Mesothelial cell of epicardium (in vitro differentiated cells): ENCODE measurements around the gene COL8A2. TPM values are rescaled to one million over a fixed set of nuclear protein-coding genes. Genes with fewer than 3 reads are reported as not detected.

Source experiments
- DNase-seq, 2 experiments: peaks; one replicate each; pipeline ENCODE4 v3.0.0; 2021; ENCODE audit warnings: low spot score in 2 of 2; ENCODE audit not compliant: unreplicated experiment in 2 of 2
- H3K27ac Mint-ChIP-seq: 2 replicates; pipeline ENCODE4 v1.8.0; 2021; ENCODE audit warnings: mixed read lengths
- H3K27me3 Mint-ChIP-seq: 2 replicates; pipeline ENCODE4 v1.8.0; 2021; ENCODE audit warnings: low read depth, mixed read lengths
- H3K36me3 Mint-ChIP-seq: 2 replicates; pipeline ENCODE4 v1.8.0; 2021; ENCODE audit warnings: mixed read lengths
- H3K4me1 Mint-ChIP-seq: 2 replicates; pipeline ENCODE4 v1.8.0; 2021; ENCODE audit warnings: mixed read lengths
- H3K4me3 Mint-ChIP-seq: 2 replicates; pipeline ENCODE4 v1.8.0; 2021; ENCODE audit warnings: mild to moderate bottlenecking, moderate library complexity, mixed read lengths
- H3K9me3 Mint-ChIP-seq: 2 replicates; pipeline ENCODE4 v1.8.0; 2021; ENCODE audit warnings: mixed read lengths
- CTCF ChIP-seq: fragments of 200-600 bp; sonication (generic); IDR thresholded peaks from one replicate; pipeline ENCODE4 v1.5.0; 2021; ENCODE audit warnings: antibody characterized with exemption; ENCODE audit not compliant: unreplicated experiment
- total RNA-seq: library from RNA; stranded (reverse); gene quantifications from 3 replicates; pipeline ENCODE4 v1.2.1, GENCODE V29; 2021

The COL8A2 gene
- total RNA-seq, 1 donor from 2014 or later: 10.4 TPM

DNA sequence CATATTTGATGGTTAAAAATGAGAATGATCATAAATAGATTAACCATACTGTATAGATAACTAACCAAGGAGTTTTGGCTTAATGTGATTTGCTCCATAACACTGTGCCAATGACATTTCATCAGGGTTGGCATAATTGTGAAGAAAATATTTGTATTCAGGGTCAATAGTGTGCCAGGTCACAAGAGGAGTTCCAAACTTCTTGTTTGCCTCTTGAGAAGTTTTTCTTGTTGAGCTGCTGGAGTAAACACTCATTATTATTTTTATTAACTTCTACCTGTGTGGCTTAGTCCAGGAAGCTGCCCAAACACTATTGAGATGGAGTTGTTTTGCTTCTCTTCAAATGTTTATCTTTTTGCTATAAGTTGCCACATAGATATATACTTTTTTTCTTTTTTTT lies 38.4 kb upstream of the COL8A2 start:
- no peaks in the 10 kb centered on the region for H3K27me3 Mint-ChIP-seq
- peaks cover 7% of the 10 kb centered on the region for H3K36me3 Mint-ChIP-seq
- no peak for TF ChIP-seq CTCF
- peaks cover 46% of the 10 kb centered on the region for H3K4me1 Mint-ChIP-seq
- H3K4me3 Mint-ChIP-seq: no peak overlapping the region
- no peak for DNase-seq
- no peaks in the 10 kb centered on the region for H3K9me3 Mint-ChIP-seq
- H3K27ac Mint-ChIP-seq: peak overlapping the region; percentile 98

DNA sequence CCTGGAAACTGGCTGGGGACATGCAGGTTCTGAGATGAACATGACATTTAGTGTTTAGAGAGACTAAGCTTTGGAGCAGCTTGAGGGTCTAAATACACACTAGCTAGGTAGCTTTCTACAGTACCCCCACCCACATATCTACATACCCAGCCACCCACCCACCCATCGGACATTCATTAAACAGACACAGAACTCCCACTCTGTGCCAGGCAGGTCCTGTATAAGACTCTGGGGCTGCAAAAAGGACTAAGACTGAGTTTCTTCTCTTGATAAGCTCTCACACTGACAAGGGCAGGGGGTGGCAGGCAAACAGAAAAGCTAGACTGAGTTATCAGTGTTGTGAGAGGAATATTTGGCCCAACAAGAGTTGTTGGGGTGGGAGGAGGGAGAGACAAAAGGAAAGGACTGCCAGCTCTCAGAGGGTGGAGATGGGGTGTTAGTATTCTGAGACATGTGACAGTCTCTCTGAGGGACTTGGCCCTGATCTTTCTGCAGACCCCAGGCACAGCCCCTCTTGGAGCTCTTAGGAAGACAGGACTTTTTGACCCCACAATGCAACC lies 37.7 kb upstream of the COL8A2 start:
- peaks cover 52% of the 10 kb centered on the region for H3K4me1 Mint-ChIP-seq
- peaks cover 4% of the 10 kb centered on the region for H3K36me3 Mint-ChIP-seq
- H3K9me3 Mint-ChIP-seq: no peaks in the 10 kb centered on the region
- H3K27ac Mint-ChIP-seq: peak overlapping the region; percentile 98
- TF ChIP-seq CTCF: no peak
- H3K27me3 Mint-ChIP-seq: no peaks in the 10 kb centered on the region
- DNase-seq: no peak
- H3K4me3 Mint-ChIP-seq: no peak overlapping the region

GRCh38 chr1:36161641-36162531 lies 36.9 kb upstream of the COL8A2 start:
- DNase-seq: peak in 1 of 2 experiments; percentile 59
- Mint-ChIP-seq H3K9me3 (no peaks in the 10 kb centered on the region), H3K27me3 (no peaks in the 10 kb centered on the region), H3K36me3 (peaks cover 4% of the 10 kb centered on the region), H3K27ac (peak overlapping the region; percentile 98), H3K4me1 (peaks cover 57% of the 10 kb centered on the region), H3K4me3 (peak overlapping the region; percentile 62)
- TF ChIP-seq CTCF: no peak

DNA sequence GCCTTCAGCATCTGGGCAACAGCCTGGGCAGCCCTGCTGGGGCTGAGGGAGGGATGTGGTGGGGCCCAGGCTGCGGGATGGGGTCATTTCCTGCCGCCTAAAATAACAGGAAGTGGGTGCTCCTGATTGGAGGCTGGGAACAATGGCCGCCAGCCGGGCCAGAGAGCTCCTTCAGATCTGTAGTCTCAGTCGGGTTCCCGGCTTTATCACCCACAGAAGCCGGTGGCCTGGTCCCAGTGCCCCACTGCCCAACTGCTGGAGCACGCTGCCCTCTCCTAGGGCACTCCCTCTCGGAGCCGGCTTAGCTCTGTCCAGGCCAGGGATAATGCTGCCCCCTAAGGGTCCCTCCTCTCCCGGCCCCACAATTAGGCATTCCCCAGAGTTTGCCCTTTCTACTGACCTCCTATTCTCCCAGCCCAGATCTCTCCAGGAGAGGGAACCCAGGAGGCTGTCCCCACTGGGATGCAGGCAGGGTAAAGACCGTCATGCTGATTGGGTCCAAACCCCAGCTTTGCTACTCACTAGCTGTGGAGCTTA lies 36.0 kb upstream of the COL8A2 start:
- Mint-ChIP-seq H3K27me3 (no peaks in the 10 kb centered on the region), H3K27ac (peak overlapping the region; percentile 98), H3K36me3 (peaks cover 4% of the 10 kb centered on the region), H3K4me1 (peaks cover 52% of the 10 kb centered on the region), H3K4me3 (peak overlapping the region; percentile 62), H3K9me3 (no peaks in the 10 kb centered on the region)
- no peak for TF ChIP-seq CTCF
- no peak for DNase-seq

- peak overlapping the region; percentile 98 for H3K27ac Mint-ChIP-seq
- TF ChIP-seq CTCF: no peak
Measured at GRCh38 chr1:36160388-36160948, 35.4 kb upstream of the COL8A2 start.

More at GRCh38 chr1:36160388-36160948, 35.4 kb upstream of the COL8A2 start:
- DNase-seq: no peak
- Mint-ChIP-seq H3K4me3 (peak overlapping the region; percentile 62), H3K4me1 (peaks cover 52% of the 10 kb centered on the region), H3K27me3 (no peaks in the 10 kb centered on the region), H3K36me3 (peaks cover 4% of the 10 kb centered on the region), H3K9me3 (no peaks in the 10 kb centered on the region)
